ENCODE results near the gene CACNG4.

CACNG4 gene

DNA sequence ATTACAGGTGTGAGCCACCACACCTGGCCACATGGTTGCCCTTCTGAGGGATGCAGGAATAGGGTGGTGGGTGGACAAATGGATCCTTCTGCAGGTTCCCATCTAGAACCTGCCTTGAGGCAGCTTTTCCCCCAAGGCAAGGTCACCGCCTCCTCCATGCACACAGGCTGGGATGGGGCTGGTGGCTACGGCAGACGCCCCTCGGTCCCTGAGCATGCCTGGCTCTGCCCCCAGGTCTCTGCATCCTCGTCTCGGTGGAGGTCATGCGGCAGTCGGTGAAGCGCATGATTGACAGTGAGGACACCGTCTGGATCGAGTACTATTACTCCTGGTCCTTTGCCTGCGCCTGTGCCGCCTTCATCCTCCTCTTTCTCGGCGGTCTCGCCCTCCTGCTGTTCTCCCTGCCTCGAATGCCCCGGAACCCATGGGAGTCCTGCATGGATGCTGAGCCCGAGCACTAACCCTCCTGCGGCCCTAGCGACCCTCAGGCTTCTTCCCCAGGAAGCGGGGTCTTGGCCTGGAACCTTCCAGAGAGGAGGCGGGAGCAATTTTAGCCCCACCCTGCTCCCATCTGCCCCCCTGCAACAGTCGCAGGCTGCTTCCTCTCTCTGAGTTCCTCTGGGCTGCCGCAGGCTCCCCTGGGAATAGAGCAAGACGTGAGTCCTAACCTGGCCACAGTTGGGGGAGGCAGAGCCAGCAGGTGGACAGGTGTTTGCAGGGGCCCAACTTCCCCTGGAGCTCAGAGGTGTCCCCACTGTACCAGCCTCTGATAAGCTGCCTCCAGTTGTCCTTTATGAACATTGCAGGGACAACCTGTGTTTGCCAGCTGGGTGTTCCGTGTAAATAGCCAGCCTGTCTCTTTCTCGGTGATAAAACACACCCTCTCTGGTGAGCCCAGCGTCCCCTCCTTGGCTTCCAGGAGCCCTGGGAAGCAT is 91.6 kb downstream of the CACNG4 start:
- peak; percentile 20 for DNase-seq (ENCODE audit: low spot score)
- TF ChIP-seq, protein P1, sequence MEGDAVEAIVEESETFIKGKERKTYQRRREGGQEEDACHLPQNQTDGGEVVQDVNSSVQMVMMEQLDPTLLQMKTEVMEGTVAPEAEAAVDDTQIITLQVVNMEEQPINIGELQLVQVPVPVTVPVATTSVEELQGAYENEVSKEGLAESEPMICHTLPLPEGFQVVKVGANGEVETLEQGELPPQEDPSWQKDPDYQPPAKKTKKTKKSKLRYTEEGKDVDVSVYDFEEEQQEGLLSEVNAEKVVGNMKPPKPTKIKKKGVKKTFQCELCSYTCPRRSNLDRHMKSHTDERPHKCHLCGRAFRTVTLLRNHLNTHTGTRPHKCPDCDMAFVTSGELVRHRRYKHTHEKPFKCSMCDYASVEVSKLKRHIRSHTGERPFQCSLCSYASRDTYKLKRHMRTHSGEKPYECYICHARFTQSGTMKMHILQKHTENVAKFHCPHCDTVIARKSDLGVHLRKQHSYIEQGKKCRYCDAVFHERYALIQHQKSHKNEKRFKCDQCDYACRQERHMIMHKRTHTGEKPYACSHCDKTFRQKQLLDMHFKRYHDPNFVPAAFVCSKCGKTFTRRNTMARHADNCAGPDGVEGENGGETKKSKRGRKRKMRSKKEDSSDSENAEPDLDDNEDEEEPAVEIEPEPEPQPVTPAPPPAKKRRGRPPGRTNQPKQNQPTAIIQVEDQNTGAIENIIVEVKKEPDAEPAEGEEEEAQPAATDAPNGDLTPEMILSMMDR (IDR thresholded peaks at IDR 0.05; ENCODE audit: extremely low read depth, missing control alignments), result no peak

DNA sequence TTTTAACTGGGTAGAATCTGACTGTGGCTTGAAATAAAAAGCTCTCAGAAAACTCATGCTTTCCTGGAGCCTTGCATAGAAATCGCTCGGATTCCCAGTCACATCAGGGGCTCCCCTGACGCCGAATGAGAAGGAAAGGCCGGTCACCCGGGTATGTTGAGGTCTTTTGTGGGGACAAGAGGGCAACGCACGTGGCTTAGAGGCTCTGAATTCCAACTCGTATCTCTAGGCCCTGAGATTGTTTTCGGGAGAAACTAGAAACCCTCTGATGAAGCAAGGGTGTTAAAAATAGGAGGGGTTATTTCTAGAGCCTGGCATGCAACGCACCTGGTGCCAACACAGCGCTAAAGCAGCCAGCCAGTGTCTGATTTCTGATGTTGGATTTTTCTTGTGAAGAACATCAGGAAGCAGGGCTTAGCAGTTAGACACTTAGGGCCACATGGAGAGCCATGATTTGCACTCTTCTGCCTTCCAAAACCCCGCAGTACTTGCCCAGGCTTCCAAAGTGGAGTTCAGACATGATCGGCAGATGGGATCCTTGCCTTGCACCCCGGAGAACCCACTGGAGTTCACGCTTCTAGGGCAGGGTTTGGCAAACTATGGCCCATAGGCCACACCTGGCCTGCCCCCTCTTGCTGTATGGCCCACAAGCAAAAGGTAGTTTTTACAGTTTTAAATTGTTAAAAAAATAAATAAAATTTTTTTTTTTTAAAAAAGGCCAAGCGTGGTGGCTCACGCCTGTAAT is 92.4 kb downstream of the CACNG4 start:
- DNase-seq (ENCODE audit: low spot score), result no peak
- TF ChIP-seq, protein P1 (IDR thresholded peaks at IDR 0.05; ENCODE audit: extremely low read depth, missing control alignments), result no peak

- TF ChIP-seq, protein P1 (IDR thresholded peaks at IDR 0.05; ENCODE audit: extremely low read depth, missing control alignments), result no peak
- no peak for DNase-seq (ENCODE audit: low spot score)
Measured at GRCh38 chr17:67058036-67058435, 93.5 kb downstream of the CACNG4 start.

DNA sequence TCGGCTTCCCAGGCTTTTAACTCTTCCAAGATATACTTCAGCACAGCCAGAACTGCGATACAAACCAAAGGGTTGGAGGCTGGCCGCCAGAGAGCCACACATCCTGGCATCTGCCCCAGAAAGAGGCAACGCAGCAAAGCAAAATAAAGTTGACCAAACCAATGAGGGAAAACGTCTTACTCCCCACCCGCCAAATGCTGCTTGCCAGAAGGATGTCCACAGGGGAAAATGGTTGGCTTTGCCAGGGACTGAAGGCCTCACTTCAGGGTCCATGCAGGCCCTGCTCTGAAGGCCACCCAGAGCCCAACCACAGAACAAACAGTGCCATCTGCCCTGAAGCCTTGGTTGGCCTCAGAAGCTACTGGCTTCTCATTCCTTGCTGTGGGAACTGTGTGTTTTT is 94.9 kb downstream of the CACNG4 start:
- TF ChIP-seq, protein P1 (IDR thresholded peaks at IDR 0.05; ENCODE audit: extremely low read depth, missing control alignments), result no peak
- DNase-seq (ENCODE audit: low spot score), result no peak

- no peak for DNase-seq (ENCODE audit: low spot score)
- TF ChIP-seq, protein P1 (IDR thresholded peaks at IDR 0.05; ENCODE audit: extremely low read depth, missing control alignments), result no peak
Measured at GRCh38 chr17:67063141-67063540, 98.6 kb downstream of the CACNG4 start.

DNA sequence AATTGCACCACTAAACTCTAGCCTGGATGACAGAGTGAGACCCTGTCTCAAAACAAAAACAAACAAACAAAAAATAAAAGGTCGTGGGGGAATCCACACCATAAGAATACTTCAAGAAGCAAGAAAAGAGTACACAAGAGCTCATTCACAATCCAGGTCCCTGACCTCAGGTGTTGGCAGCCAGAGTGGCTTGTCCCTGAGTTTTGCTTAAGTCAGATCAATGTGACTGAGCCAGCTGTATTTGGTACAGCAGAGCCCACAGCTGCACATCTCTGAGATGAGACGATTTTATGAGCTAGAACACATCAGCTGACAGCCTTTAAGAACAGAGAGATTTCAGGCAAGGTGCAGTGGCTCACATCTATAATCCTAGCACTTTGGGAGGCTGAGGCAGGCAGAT is 102.2 kb downstream of the CACNG4 start:
- TF ChIP-seq, protein P1 (IDR thresholded peaks at IDR 0.05; ENCODE audit: extremely low read depth, missing control alignments), result no peak
- no peak for DNase-seq (ENCODE audit: low spot score)

All from GM20000 (cell line).